HG03095 (cell line): ENCODE data around the gene VPS50.

ENCODE experiments used
- ATAC-seq: cut with Tn5 transposase; IDR thresholded peaks from one replicate; pipeline ENCODE4 v1.9.1; 2021; ENCODE audit warnings: moderate library complexity; ENCODE audit not compliant: unreplicated experiment

Gene VPS50

GRCh38 chr7:93238131-93238530 lies 6.0 kb downstream of the VPS50 start:
- no peak for ATAC-seq

GRCh38 chr7:93238748-93239147 lies 6.6 kb downstream of the VPS50 start:
- ATAC-seq = no peak

- ATAC-seq = no peak
Measured at GRCh38 chr7:93239824-93240223, 7.7 kb downstream of the VPS50 start.

GRCh38 chr7:93242106-93242505 lies 9.9 kb downstream of the VPS50 start:
- ATAC-seq = no peak

GRCh38 chr7:93245525-93246432 lies 13.6 kb downstream of the VPS50 start:
- ATAC-seq = no peak

GRCh38 chr7:93249491-93250148 lies 17.5 kb downstream of the VPS50 start:
- no peak for ATAC-seq

- ATAC-seq = no peak
Measured at GRCh38 chr7:93258661-93259060, 26.5 kb downstream of the VPS50 start.

- no peak for ATAC-seq
Measured at GRCh38 chr7:93262535-93262934, 30.4 kb downstream of the VPS50 start.

GRCh38 chr7:93265220-93265619 lies 33.1 kb downstream of the VPS50 start:
- no peak for ATAC-seq

- no peak for ATAC-seq
Measured at GRCh38 chr7:93279541-93279940, 47.4 kb downstream of the VPS50 start.

GRCh38 chr7:93284908-93285307 lies 52.7 kb downstream of the VPS50 start:
- ATAC-seq = no peak

GRCh38 chr7:93293229-93293628 lies 61.1 kb downstream of the VPS50 start:
- no peak for ATAC-seq

GRCh38 chr7:93298206-93298605 lies 66.0 kb downstream of the VPS50 start:
- no peak for ATAC-seq

- ATAC-seq = no peak
Measured at GRCh38 chr7:93298671-93299070, 66.5 kb downstream of the VPS50 start.

- ATAC-seq = no peak
Measured at GRCh38 chr7:93301736-93302135, 69.6 kb downstream of the VPS50 start.

GRCh38 chr7:93307131-93307660 lies 75.0 kb downstream of the VPS50 start:
- ATAC-seq = no peak

GRCh38 chr7:93307943-93308342 lies 75.8 kb downstream of the VPS50 start:
- ATAC-seq = no peak

GRCh38 chr7:93310346-93310745 lies 78.2 kb downstream of the VPS50 start:
- no peak for ATAC-seq

GRCh38 chr7:93314449-93314848 lies 82.3 kb downstream of the VPS50 start:
- no peak for ATAC-seq

- no peak for ATAC-seq
Measured at GRCh38 chr7:93315896-93316295, 83.7 kb downstream of the VPS50 start.

- no peak for ATAC-seq
Measured at GRCh38 chr7:93316730-93317129, 84.6 kb downstream of the VPS50 start.

- ATAC-seq = no peak
Measured at GRCh38 chr7:93320887-93321286, 88.7 kb downstream of the VPS50 start.
